NCI-H2196 (cell line): ENCODE measurements around the gene WFS1.

Source experiments
- DNase-seq: peaks from one replicate; lab custom pipeline; 2025; ENCODE audit not compliant: unreplicated experiment; lab: John Stamatoyannopoulos, UW

The WFS1 gene

GRCh38 chr4:6259886-6260285, 9.8 kb upstream of the WFS1 start:
- DNase-seq, result no peak

GRCh38 chr4:6262176-6262575, 7.5 kb upstream of the WFS1 start:
- DNase-seq, result no peak

- DNase-seq, result no peak
These were observed 6.7 kb upstream of the WFS1 start for GRCh38 chr4:6262847-6263487.

- DNase-seq, result no peak
These were observed 6.0 kb upstream of the WFS1 start for GRCh38 chr4:6263526-6264224.

GRCh38 chr4:6264225-6264540, 5.5 kb upstream of the WFS1 start:
- peak; percentile 7 for DNase-seq

- no peak for DNase-seq
These were observed 4.1 kb upstream of the WFS1 start for GRCh38 chr4:6265546-6265945.

- DNase-seq, result no peak
These were observed 2.1 kb upstream of the WFS1 start for GRCh38 chr4:6267573-6267972.

- no peak for DNase-seq
These were observed 717 bp upstream of the WFS1 start for GRCh38 chr4:6268650-6269615.

- DNase-seq, result no peak
These were observed 1.0 kb downstream of the WFS1 start for GRCh38 chr4:6270636-6271121.

GRCh38 chr4:6271206-6271605, 1.6 kb downstream of the WFS1 start:
- DNase-seq, result no peak

- no peak for DNase-seq
These were observed 2.2 kb downstream of the WFS1 start for GRCh38 chr4:6271701-6272465.

GRCh38 chr4:6272863-6273660, 3.4 kb downstream of the WFS1 start:
- DNase-seq, result no peak

- DNase-seq, result no peak
These were observed 4.0 kb downstream of the WFS1 start for GRCh38 chr4:6273661-6273990.

GRCh38 chr4:6275351-6275750, 5.7 kb downstream of the WFS1 start:
- DNase-seq, result no peak

- DNase-seq, result no peak
These were observed 6.5 kb downstream of the WFS1 start for GRCh38 chr4:6275898-6276806.

GRCh38 chr4:6277139-6277802, 7.6 kb downstream of the WFS1 start:
- no peak for DNase-seq

- DNase-seq, result no peak
These were observed 8.5 kb downstream of the WFS1 start for GRCh38 chr4:6277935-6278800.

GRCh38 chr4:6278801-6279197, 9.1 kb downstream of the WFS1 start:
- DNase-seq, result no peak
